Adrenal gland (tissue), 5 donors: ENCODE measurements around the gene DYNC1I1.

Experiments used
- CTCF ChIP-seq, 6 experiments: fragments of 450-650 bp in 4 of 6; fragments of 200-600 bp in 2 of 6; sonication (generic) in 1 of 6; IDR thresholded peaks; 1 replicate in 5 of 6; 2 replicates in 1 of 6; pipeline versions ENCODE4 v1.5.1 to v1.8.0; 2016 to 2021; ENCODE audit warnings: antibody characterized with exemption in 6 of 6, mild to moderate bottlenecking in 2 of 6, moderate library complexity in 1 of 6
- POLR2A ChIP-seq, 2 donors: fragments of 450-650 bp; IDR thresholded peaks; one replicate each; pipeline ENCODE4 v1.6.1; 2017; ENCODE audit warnings: antibody characterized with exemption in 2 of 2, mild to moderate bottlenecking in 2 of 2, moderate library complexity in 1 of 2
- donor health status: DM: no; HTN: no; CAD: no.

DNA sequence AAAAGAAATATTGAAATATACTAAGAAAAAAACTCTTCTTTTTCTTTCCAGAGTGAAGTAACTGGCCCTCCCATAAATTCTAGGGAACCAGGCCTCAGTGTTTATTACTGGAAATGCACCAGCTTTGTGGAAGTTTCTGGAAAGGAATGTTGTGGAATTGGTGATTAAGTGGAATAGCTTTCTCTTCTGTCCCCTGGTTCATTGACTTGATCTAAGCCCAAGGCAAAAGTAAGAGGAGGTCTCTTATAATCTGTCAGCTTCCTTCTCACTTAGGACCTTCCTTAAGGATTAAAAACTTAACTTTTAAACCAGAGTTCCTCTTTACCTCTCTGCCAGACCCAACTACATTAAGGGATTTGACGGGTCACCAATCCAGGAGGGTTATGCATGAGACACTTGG lies 283.4 kb downstream of the DYNC1I1 start:
- TF ChIP-seq POLR2A (IDR thresholded peaks at IDR 0.05) (no peak), CTCF (IDR thresholded peaks at IDR 0.05) (no peak)
